ENCODE data around the gene KIFC3. TPM values are rescaled to one million over a fixed set of nuclear protein-coding genes. Genes with fewer than 3 reads are reported as not detected.
A peak's percentile ranks its signal among the peaks of the same experiment; 100 is the strongest.

The KIFC3 gene
- total and polyA plus RNA-seq, 2 of the 13 experiments (the other 11 are each of a cell fraction or from before 2014, with no cell fraction given), result 42.1 to 45.3 TPM

DNA sequence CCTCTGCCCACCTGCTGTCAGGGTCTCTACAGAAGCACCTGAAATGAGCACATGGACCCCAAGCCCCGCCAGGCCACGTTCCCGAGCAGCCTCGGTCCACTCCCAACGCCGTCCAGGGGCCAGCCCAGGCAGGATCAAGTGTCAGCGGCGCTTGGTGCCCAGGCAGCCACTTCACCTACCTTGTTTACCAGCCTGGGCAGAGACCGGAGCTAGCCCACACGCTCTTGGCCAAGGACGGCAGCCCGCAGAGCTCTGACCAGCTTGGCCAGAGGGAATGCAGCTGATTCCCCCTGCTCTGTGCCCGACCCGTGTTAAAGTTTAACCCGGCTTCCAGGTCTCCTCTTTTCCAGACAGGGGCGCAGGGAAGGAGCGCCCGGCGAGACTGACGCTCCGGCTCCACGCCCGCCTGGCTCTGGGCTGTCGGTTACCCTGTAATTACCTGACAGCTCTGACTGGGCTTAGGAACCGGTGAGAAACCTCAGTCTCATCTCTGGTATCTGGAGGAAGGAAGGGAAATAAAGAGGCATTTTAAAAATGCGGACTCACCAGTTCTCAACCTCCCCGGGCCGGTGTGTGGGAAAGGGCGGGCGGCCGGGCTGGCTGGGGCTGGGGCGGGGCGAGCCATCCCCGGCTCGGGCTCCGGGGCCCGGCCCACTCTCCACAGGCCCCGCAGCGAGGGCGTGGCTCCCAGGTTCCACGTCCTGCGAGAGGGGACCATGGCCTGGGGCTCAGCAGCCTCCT, 4.6 kb downstream of the KIFC3 start (continued):
- TF ChIP-seq, protein P1, sequence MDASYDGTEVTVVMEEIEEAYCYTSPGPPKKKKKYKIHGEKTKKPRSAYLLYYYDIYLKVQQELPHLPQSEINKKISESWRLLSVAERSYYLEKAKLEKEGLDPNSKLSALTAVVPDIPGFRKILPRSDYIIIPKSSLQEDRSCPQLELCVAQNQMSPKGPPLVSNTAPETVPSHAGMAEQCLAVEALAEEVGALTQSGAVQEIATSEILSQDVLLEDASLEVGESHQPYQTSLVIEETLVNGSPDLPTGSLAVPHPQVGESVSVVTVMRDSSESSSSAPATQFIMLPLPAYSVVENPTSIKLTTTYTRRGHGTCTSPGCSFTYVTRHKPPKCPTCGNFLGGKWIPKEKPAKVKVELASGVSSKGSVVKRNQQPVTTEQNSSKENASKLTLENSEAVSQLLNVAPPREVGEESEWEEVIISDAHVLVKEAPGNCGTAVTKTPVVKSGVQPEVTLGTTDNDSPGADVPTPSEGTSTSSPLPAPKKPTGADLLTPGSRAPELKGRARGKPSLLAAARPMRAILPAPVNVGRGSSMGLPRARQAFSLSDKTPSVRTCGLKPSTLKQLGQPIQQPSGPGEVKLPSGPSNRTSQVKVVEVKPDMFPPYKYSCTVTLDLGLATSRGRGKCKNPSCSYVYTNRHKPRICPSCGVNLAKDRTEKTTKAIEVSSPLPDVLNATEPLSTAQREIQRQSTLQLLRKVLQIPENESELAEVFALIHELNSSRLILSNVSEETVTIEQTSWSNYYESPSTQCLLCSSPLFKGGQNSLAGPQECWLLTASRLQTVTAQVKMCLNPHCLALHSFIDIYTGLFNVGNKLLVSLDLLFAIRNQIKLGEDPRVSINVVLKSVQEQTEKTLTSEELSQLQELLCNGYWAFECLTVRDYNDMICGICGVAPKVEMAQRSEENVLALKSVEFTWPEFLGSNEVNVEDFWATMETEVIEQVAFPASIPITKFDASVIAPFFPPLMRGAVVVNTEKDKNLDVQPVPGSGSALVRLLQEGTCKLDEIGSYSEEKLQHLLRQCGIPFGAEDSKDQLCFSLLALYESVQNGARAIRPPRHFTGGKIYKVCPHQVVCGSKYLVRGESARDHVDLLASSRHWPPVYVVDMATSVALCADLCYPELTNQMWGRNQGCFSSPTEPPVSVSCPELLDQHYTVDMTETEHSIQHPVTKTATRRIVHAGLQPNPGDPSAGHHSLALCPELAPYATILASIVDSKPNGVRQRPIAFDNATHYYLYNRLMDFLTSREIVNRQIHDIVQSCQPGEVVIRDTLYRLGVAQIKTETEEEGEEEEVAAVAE (CRISPR knock-in tag; IDR thresholded peaks at IDR 0.05; ENCODE audit: borderline replicate concordance), result no peak
- TF ChIP-seq POLR2AphosphoS5 (IDR thresholded peaks at IDR 0.05; ENCODE audit: low read depth, low read length), result peak; percentile 75
- no peak for TF ChIP-seq TFDP2 (CRISPR knock-in tag; IDR thresholded peaks at IDR 0.05)
- 0 out of 2 replicates have a peak, but pooled peaks have one; percentile 37 for TF ChIP-seq ZMAT3 (CRISPR knock-in tag; conservative IDR thresholded peaks at IDR 0.05)
- TF ChIP-seq MBNL3 (CRISPR knock-in tag; conservative IDR thresholded peaks at IDR 0.05), result no peak
- TF ChIP-seq ZNF720 (CRISPR knock-in tag; IDR thresholded peaks at IDR 0.05), result no peak
- no peak; the same call in 1 of the 2 replicates for TF ChIP-seq ZNF788 (CRISPR knock-in tag; IDR thresholded peaks at IDR 0.05; ENCODE audit: borderline replicate concordance)
- TF ChIP-seq ZNF280D (CRISPR knock-in tag; IDR thresholded peaks at IDR 0.05), result peak; percentile 21; the same call in 1 of the 2 replicates
- no peak for TF ChIP-seq NBN (conservative IDR thresholded peaks at IDR 0.05)
- peak; percentile 85; the same call in 1 of the 2 replicates for TF ChIP-seq ARID2 (CRISPR knock-in tag; IDR thresholded peaks at IDR 0.05; ENCODE audit: borderline replicate concordance)
- TF ChIP-seq NRL (CRISPR knock-in tag; IDR thresholded peaks at IDR 0.05; ENCODE audit: borderline replicate concordance), result peak; percentile 93
- peak; percentile 69; the same call in 1 of the 2 replicates for TF ChIP-seq ZBTB7B (CRISPR knock-in tag; IDR thresholded peaks at IDR 0.05)
- no peak for TF ChIP-seq NFE2L1 (CRISPR knock-in tag; IDR thresholded peaks at IDR 0.05; ENCODE audit: borderline replicate concordance)
- TF ChIP-seq NFE2 (CRISPR knock-in tag; IDR thresholded peaks at IDR 0.05), result no peak
- peak; percentile 87 for TF ChIP-seq ZBTB38 (CRISPR knock-in tag; IDR thresholded peaks at IDR 0.05)
- TF ChIP-seq, protein P2, sequence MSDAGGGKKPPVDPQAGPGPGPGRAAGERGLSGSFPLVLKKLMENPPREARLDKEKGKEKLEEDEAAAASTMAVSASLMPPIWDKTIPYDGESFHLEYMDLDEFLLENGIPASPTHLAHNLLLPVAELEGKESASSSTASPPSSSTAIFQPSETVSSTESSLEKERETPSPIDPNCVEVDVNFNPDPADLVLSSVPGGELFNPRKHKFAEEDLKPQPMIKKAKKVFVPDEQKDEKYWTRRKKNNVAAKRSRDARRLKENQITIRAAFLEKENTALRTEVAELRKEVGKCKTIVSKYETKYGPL (CRISPR knock-in tag; IDR thresholded peaks at IDR 0.05), result no peak

All from HepG2 (cell line).